Naive thymus-derived CD4-positive, alpha-beta T cell (primary cell): ENCODE results near the gene ABCC9. TPM values are rescaled to one million over a fixed set of nuclear protein-coding genes. Genes with fewer than 3 reads are reported as not detected.

Experiments used
- ATAC-seq: fragments of 150-1000 bp; cut with Tn5 transposase; 2 replicates; pipeline ENCODE4 v1.10.0; 2021; ENCODE audit warnings: mild to moderate bottlenecking, moderate library complexity
- CTCF ChIA-PET: fragments of 350-600 bp; sonication (Branson Sonifier 250); formaldehyde crosslinking; loops from one replicate; lab custom pipeline; 2021; ENCODE audit warnings: antibody characterized with exemption; lab: Charles Lee
- POLR2A ChIA-PET: fragments of 350-600 bp; sonication (Branson Sonifier 250); formaldehyde crosslinking; loops from one replicate; lab custom pipeline; 2021; ENCODE audit warnings: antibody characterized with exemption, inconsistent platforms; lab: Charles Lee
- DNase-seq, 9 donors: peaks; one replicate each; pipeline versions ENCODE4 v3.0.0 to v3.0.0-alpha.2; 2020 to 2022; ENCODE audit warnings: mixed read lengths in 1 of 9
- H3K27ac ChIP-seq: one replicate; pipeline ENCODE4 v1.7.0; 2013; ENCODE audit warnings: mild to moderate bottlenecking, low read depth, low read length, moderate library complexity
- H3K27me3 ChIP-seq, 2 donors: one replicate each; pipeline ENCODE4 v1.7.0; 2013; ENCODE audit warnings: low read length in 2 of 2, mild to moderate bottlenecking in 2 of 2, moderate library complexity in 2 of 2; ENCODE audit not compliant: control insufficient read depth in 2 of 2, insufficient read depth in 2 of 2
- H3K36me3 ChIP-seq, 3 experiments: 1 replicate in 2 of 3; 2 replicates in 1 of 3; pipeline ENCODE4 v1.7.0; 2013; ENCODE audit warnings: low read length in 3 of 3, mild to moderate bottlenecking in 3 of 3, moderate library complexity in 1 of 3; ENCODE audit not compliant: insufficient read depth in 3 of 3, control insufficient read depth in 2 of 3
- H3K4me1 ChIP-seq, 2 donors: one replicate each; pipeline ENCODE4 v1.7.0; 2013; ENCODE audit warnings: low read length in 2 of 2, mild to moderate bottlenecking in 2 of 2, moderate library complexity in 1 of 2; ENCODE audit not compliant: control insufficient read depth in 2 of 2, insufficient read depth in 2 of 2
- H3K4me3 ChIP-seq: 2 replicates; pipeline ENCODE4 v1.7.0; 2013; ENCODE audit warnings: mild to moderate bottlenecking, low read length
- H3K9me3 ChIP-seq, 3 experiments: 1 replicate in 2 of 3; 2 replicates in 1 of 3; pipeline ENCODE4 v1.7.0; 2013; ENCODE audit warnings: low read length in 3 of 3; ENCODE audit not compliant: control insufficient read depth in 2 of 3
- H3K27ac Mint-ChIP-seq, 9 donors: one replicate each; pipeline ENCODE4 v1.8.0; 2020 to 2022; ENCODE audit warnings: mixed read lengths in 9 of 9, mild to moderate bottlenecking in 8 of 9, moderate library complexity in 5 of 9, inconsistent platforms in 2 of 9
- H3K27me3 Mint-ChIP-seq, 5 donors: one replicate each; pipeline ENCODE4 v1.8.0; 2021 to 2022; ENCODE audit warnings: mixed read lengths in 5 of 5, mild to moderate bottlenecking in 1 of 5
- H3K36me3 Mint-ChIP-seq, 5 donors: one replicate each; pipeline ENCODE4 v1.8.0; 2020 to 2022; ENCODE audit warnings: mixed read lengths in 5 of 5, mild to moderate bottlenecking in 3 of 5, inconsistent platforms in 1 of 5
- H3K4me1 Mint-ChIP-seq, 7 donors: one replicate each; pipeline ENCODE4 v1.8.0; 2020 to 2022; ENCODE audit warnings: mixed read lengths in 7 of 7, mild to moderate bottlenecking in 3 of 7, inconsistent platforms in 1 of 7
- H3K4me3 Mint-ChIP-seq, 10 donors: one replicate each; pipeline ENCODE4 v1.8.0; 2020 to 2022; ENCODE audit warnings: mild to moderate bottlenecking in 10 of 10, mixed read lengths in 10 of 10, moderate library complexity in 6 of 10, inconsistent platforms in 2 of 10
- H3K9me3 Mint-ChIP-seq, 11 donors: one replicate each; pipeline ENCODE4 v1.8.0; 2020 to 2022; ENCODE audit warnings: mixed read lengths in 11 of 11, mild to moderate bottlenecking in 4 of 11, inconsistent platforms in 1 of 11, moderate library complexity in 1 of 11
- intact Hi-C, 2 donors: fragments of 100-400 bp; cut with micrococcal nuclease; formaldehyde crosslinking; loops; one replicate each; pipeline ENCODE4 v1.15.1; 2023
- polyA plus RNA-seq, 2 donors: library from polyadenylated mRNA; unstranded; fragments of 300-500 nt; fragmentation: Illumina TruSeq; gene quantifications; one replicate each; pipeline ENCODE4 v1.2.3, GENCODE V29; 2021
- total RNA-seq, 6 experiments: library from RNA in 5 of 6; stranded (reverse) in 5 of 6; gene quantifications; 1 replicate in 5 of 6; 2 replicates in 1 of 6; pipeline ENCODE4 v1.2.3 and lab custom pipeline; 2021 to 2026

ABCC9 gene
- total and polyA plus RNA-seq, 7 experiments from 2014 or later = 0.05 TPM; not detected in 6

DNA sequence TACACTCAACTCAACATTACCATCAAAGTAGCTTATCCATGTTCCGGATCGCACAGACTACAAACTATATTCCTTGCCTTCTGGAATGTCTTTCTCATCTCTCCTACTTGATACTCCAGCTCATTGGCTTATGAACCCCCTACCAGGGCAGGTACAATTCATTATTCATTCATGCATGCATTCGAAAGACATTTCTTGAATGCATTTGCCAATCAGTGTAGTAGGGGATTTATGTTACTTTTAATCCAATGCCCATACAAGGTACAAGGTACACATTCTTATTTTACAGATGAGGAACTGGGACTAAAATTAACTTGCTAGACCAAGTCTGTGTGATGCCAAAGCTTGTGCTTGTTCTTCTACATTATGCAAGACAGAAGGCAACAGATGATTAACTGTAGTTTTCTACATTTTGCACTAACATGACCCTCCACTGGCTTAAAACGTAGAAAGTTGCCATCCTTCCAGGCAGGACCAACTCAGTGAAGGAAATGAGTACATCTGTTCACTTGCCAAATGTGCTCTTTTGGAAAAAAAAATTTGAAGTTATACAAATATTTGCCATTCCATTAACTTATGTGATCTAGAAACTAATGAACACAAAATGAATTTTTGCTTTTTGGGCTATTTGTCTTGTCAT, 113.0 kb downstream of the ABCC9 start:
- H3K27me3 Mint-ChIP-seq = peaks cover 0 to 44% (median 15%) of the 10 kb centered on the region in 5 donors
- ATAC-seq (no peak), DNase-seq (no peak)
- H3K9me3 ChIP-seq = no peaks in the 10 kb centered on the region
- no peaks in the 10 kb centered on the region for H3K4me1 ChIP-seq
- no peaks in the 10 kb centered on the region for H3K27me3 ChIP-seq
- H3K36me3 Mint-ChIP-seq = no peaks in the 10 kb centered on the region
- no peak overlapping the region for H3K4me3 Mint-ChIP-seq
- H3K36me3 ChIP-seq = no peaks in the 10 kb centered on the region
- H3K4me1 Mint-ChIP-seq = no peaks in the 10 kb centered on the region
- ChIA-PET CTCF (no interaction called here), POLR2A (no interaction called here)
- H3K9me3 Mint-ChIP-seq = peaks cover 0 to 4% (median 0%) of the 10 kb centered on the region in 11 donors
- no peak overlapping the region for H3K27ac Mint-ChIP-seq
- intact Hi-C loops = no loop called here
- no peak overlapping the region for H3K4me3 ChIP-seq
- no peak overlapping the region for H3K27ac ChIP-seq

DNA sequence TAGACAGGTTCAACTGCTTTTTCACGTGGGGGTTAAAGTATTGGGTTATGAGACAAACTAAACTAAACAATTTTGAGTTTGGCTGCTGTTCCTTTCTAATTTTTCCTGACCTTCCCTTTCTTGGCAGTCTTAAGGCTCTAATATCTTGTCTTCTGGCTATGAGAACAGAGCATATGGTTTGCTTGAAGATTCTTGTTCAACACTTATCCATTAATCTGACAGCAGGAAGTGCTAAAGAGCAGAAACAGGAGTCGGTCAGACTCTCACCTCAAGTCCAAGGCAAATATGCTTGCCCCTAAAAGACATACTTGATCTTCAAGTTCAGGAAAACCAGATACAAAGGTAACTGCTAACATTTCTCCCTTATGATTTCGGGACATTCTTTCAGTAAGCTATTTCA, 114.1 kb downstream of the ABCC9 start:
- no peak overlapping the region for H3K4me3 ChIP-seq
- no peaks in the 10 kb centered on the region for H3K9me3 ChIP-seq
- H3K27ac ChIP-seq = no peak overlapping the region
- no peaks in the 10 kb centered on the region for H3K36me3 ChIP-seq
- H3K36me3 Mint-ChIP-seq = no peaks in the 10 kb centered on the region
- POLR2A ChIA-PET = no interaction called here
- H3K9me3 Mint-ChIP-seq = peaks cover 0 to 4% (median 0%) of the 10 kb centered on the region in 11 donors
- intact Hi-C loops = no loop called here
- no peak overlapping the region for H3K27ac Mint-ChIP-seq
- ATAC-seq (no peak), DNase-seq (no peak)
- no peaks in the 10 kb centered on the region for H3K4me1 ChIP-seq
- H3K4me1 Mint-ChIP-seq = peaks cover 0 to 2% (median 0%) of the 10 kb centered on the region in 7 donors
- peaks cover 0 to 44% (median 15%) of the 10 kb centered on the region in 5 donors for H3K27me3 Mint-ChIP-seq
- no peaks in the 10 kb centered on the region for H3K27me3 ChIP-seq
- CTCF ChIA-PET = no interaction called here
- H3K4me3 Mint-ChIP-seq = no peak overlapping the region

DNA sequence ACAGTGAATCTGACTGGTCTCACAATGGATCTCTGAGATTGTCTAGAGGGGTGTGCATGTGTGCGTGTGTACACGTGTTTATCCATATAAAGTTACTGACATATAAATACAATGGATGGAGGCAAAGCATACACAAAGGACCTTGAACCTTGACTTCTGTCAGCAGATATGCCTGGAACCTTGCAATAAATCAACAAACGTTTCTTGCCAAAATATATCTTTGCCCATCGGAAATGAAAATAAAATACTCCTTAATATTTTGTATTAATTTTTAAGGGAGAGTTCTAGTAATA, 114.7 kb downstream of the ABCC9 start:
- Histone ChIP-seq H3K36me3 (no peaks in the 10 kb centered on the region), H3K9me3 (no peaks in the 10 kb centered on the region), H3K27ac (no peak overlapping the region), H3K27me3 (no peaks in the 10 kb centered on the region), H3K4me1 (no peaks in the 10 kb centered on the region), H3K4me3 (no peak overlapping the region)
- ChIA-PET POLR2A (no interaction called here), CTCF (no interaction called here)
- H3K4me3 Mint-ChIP-seq = no peak overlapping the region
- DNase-seq = no peak
- H3K36me3 Mint-ChIP-seq = no peaks in the 10 kb centered on the region
- no peak for ATAC-seq
- H3K27me3 Mint-ChIP-seq = peaks cover 0 to 44% (median 17%) of the 10 kb centered on the region in 5 donors
- peaks cover 0 to 4% (median 0%) of the 10 kb centered on the region in 11 donors for H3K9me3 Mint-ChIP-seq
- H3K4me1 Mint-ChIP-seq = peaks cover 0 to 2% (median 0%) of the 10 kb centered on the region in 7 donors
- intact Hi-C loops = no loop called here
- no peak overlapping the region for H3K27ac Mint-ChIP-seq

DNA sequence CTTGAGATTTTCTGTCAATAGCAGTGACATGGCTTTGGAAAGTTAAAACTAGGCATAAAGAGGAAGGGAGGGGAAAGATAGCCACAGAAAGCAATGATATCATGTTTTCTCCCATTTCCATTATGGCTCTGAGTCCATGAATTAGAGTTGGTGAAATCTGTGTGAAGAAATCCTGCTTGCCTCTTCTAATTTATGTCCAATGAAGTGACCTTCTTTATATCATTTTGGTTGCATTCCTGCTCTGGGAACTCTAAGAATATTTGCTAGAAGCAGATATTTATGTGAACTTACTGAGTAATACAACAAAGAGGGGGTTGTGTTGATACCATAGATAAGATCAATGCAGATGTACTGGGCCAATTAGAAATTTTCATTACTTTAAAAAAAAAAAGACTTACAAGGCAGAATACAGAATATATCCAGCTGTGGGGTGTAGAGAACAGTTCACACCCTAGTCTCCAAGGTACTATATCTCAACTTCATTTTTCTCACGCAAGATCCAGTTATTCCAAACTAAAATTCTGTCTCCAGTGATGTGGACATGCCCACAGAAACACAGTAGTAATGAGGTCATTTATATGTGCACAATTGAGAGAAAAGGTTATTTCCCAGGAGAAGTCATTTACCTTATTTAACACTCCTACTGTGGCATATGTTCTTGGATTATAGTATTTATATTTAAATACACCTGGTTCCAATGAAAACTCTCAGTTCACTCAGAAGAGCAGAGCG, 115.2 kb downstream of the ABCC9 start:
- intact Hi-C loops = no loop called here
- Mint-ChIP-seq H3K27me3 (peaks cover 0 to 39% (median 13%) of the 10 kb centered on the region in 5 donors), H3K9me3 (no peaks in the 10 kb centered on the region), H3K36me3 (no peaks in the 10 kb centered on the region), H3K27ac (no peak overlapping the region), H3K4me3 (no peak overlapping the region), H3K4me1 (peaks cover 0 to 2% (median 0%) of the 10 kb centered on the region in 7 donors)
- Histone ChIP-seq H3K27ac (no peak overlapping the region), H3K36me3 (no peaks in the 10 kb centered on the region), H3K4me1 (no peaks in the 10 kb centered on the region), H3K27me3 (no peaks in the 10 kb centered on the region), H3K9me3 (no peaks in the 10 kb centered on the region), H3K4me3 (no peak overlapping the region)
- ATAC-seq = no peak
- ChIA-PET POLR2A (no interaction called here), CTCF (no interaction called here)
- DNase-seq = no peak

DNA sequence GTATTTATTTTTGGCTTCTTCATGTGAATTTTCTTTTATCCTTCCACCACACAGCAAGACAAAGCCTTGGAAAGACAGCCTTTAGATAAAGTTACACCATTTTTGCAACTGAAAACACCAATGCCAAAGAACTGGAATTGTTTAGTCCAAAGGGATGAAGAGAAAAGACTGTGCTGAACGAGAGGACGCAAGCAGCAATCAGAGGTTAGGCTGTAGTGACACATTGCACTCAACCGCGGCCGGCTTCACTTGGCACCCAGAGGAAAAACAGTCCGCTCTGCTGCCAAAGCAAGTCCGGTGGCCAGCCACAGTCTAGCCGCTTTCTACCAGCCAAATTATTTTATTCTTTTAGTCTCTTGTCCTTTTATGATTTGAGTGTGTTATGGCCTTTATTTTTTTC, 117.6 kb downstream of the ABCC9 start:
- Histone ChIP-seq H3K27me3 (no peaks in the 10 kb centered on the region), H3K9me3 (no peaks in the 10 kb centered on the region), H3K27ac (no peak overlapping the region), H3K4me1 (no peaks in the 10 kb centered on the region), H3K36me3 (no peaks in the 10 kb centered on the region), H3K4me3 (no peak overlapping the region)
- Mint-ChIP-seq H3K4me1 (peaks cover 0 to 2% (median 0%) of the 10 kb centered on the region in 7 donors), H3K4me3 (no peak overlapping the region), H3K27ac (no peak overlapping the region), H3K27me3 (peaks cover 0 to 33% (median 18%) of the 10 kb centered on the region in 5 donors), H3K9me3 (no peaks in the 10 kb centered on the region), H3K36me3 (no peaks in the 10 kb centered on the region)
- ChIA-PET CTCF (no interaction called here), POLR2A (no interaction called here)
- DNase-seq = no peak
- intact Hi-C loops = no loop called here
- ATAC-seq = no peak

DNA sequence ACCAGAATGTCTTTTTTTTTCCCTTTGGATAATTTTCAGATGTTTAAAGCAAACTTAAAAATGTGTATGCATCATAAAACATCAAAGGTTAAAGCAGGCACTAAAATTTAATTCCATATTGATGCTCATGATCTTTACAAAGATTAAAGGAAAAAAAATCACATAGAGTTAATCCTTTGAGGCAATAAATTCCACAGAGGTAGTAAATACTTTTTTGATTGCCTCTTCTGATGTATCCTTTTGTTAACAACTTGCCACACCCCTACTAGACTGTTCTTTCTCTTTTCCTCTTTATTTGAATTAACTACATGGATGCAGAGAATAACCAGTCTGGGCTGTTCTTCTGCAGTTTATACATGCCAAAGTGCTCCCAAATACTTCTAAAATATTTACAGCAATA, 121.5 kb downstream of the ABCC9 start:
- Mint-ChIP-seq H3K36me3 (no peaks in the 10 kb centered on the region), H3K27ac (no peak overlapping the region), H3K4me1 (peaks cover 0 to 2% (median 0%) of the 10 kb centered on the region in 7 donors), H3K9me3 (peaks cover 0 to 2% (median 0%) of the 10 kb centered on the region in 11 donors), H3K27me3 (peaks cover 0 to 21% (median 15%) of the 10 kb centered on the region in 5 donors), H3K4me3 (no peak overlapping the region)
- intact Hi-C loops = no loop called here
- ChIA-PET CTCF (no interaction called here), POLR2A (interaction anchor here (0.6 kb wide), 1 partner anchor 11 kb away, joined by 3 read pairs; no protein-coding TSS in a partner anchor)
- Histone ChIP-seq H3K36me3 (no peaks in the 10 kb centered on the region), H3K27ac (no peak overlapping the region), H3K9me3 (no peaks in the 10 kb centered on the region), H3K4me1 (no peaks in the 10 kb centered on the region), H3K27me3 (no peaks in the 10 kb centered on the region), H3K4me3 (no peak overlapping the region)
- ATAC-seq (no peak), DNase-seq (no peak)

DNA sequence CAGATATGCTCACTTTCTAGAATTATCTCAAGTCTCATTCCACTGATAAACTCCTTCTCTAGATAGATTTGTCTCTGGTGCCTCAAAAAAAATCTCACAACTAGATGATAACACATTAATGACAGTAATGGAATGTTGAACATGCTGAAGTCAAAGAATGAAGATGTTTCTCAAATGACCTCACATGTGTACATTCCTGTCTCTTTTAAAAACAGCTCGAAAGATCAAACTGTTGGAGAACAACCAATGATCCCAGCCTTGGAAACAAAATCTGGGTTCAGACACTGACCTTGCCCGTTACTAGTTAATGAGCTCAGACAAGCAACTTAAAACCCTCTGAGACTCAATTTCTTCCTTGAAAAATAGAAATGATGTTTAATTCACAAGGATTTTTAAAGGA, 122.0 kb downstream of the ABCC9 start:
- no peak for ATAC-seq
- ChIA-PET POLR2A (no interaction called here), CTCF (no interaction called here)
- Histone ChIP-seq H3K27me3 (no peaks in the 10 kb centered on the region), H3K27ac (no peak overlapping the region), H3K36me3 (no peaks in the 10 kb centered on the region), H3K4me1 (no peaks in the 10 kb centered on the region), H3K9me3 (no peaks in the 10 kb centered on the region), H3K4me3 (no peak overlapping the region)
- Mint-ChIP-seq H3K27ac (no peak overlapping the region), H3K36me3 (no peaks in the 10 kb centered on the region), H3K27me3 (peaks cover 0 to 17% (median 10%) of the 10 kb centered on the region in 5 donors), H3K4me1 (peaks cover 0 to 2% (median 0%) of the 10 kb centered on the region in 7 donors), H3K4me3 (no peak overlapping the region), H3K9me3 (peaks cover 0 to 2% (median 0%) of the 10 kb centered on the region in 11 donors)
- DNase-seq = no peak
- intact Hi-C loops = no loop called here
